ENCODE results near the gene NRIP3. TPM values are rescaled to one million over a fixed set of nuclear protein-coding genes. Genes with fewer than 3 reads are reported as not detected.
"Not testable (repeated sequence)": the region's sequence is repeated elsewhere in the genome, so short reads cannot be mapped to it uniquely, and the experiment has no call there.

Gene NRIP3
- total RNA-seq, 2 donors from 2014 or later = 0.95 to 1.2 TPM

- Histone ChIP-seq H3K9me3 (ENCODE audit: control insufficient read depth, low read length) (no peaks in the 10 kb centered on the region), H3K27me3 (ENCODE audit: control insufficient read depth, insufficient read depth, low read length, poor library complexity, severe bottlenecking) (no peaks in the 10 kb centered on the region), H3K27ac (ENCODE audit: low read depth, low read length) (no peak overlapping the region), H3K36me3 (ENCODE audit: control insufficient read depth, insufficient read depth, low read length) (no peaks in the 10 kb centered on the region), H3K4me3 (ENCODE audit: low read length) (no peak overlapping the region), H3K9ac (ENCODE audit: extremely low read depth, low read length, poor library complexity, severe bottlenecking) (no peak overlapping the region), H3K4me1 (ENCODE audit: control insufficient read depth, insufficient read depth, low read length) (peaks cover 8% of the 10 kb centered on the region)
- DNase-seq = no peak
- no peak for TF ChIP-seq CTCF (conservative IDR thresholded peaks at IDR 0.05)
- Mint-ChIP-seq H3K36me3 (ENCODE audit: low read depth) (no peaks in the 10 kb centered on the region), H3K4me1 (peaks cover 10% of the 10 kb centered on the region), H3K9me3 (no peaks in the 10 kb centered on the region), H3K27ac (no peak overlapping the region), H3K27me3 (ENCODE audit: insufficient read depth) (peaks cover 3% of the 10 kb centered on the region), H3K4me3 (no peak overlapping the region)
- WGBS, 2 experiments (ENCODE audit: insufficient coverage in 1 of 2, insufficient read length in 1 of 2) = 83 to 88% methylated on average over 1 of the region's 1 CpG
Observed at GRCh38 chr11:8989453-8989852, 14.3 kb downstream of the NRIP3 start.

GRCh38 chr11:8988329-8989234 lies 15.2 kb downstream of the NRIP3 start:
- Mint-ChIP-seq H3K27ac (no peak overlapping the region), H3K4me3 (no peak overlapping the region), H3K27me3 (ENCODE audit: insufficient read depth) (peaks cover 3% of the 10 kb centered on the region), H3K4me1 (peaks cover 10% of the 10 kb centered on the region), H3K9me3 (no peaks in the 10 kb centered on the region), H3K36me3 (ENCODE audit: low read depth) (no peaks in the 10 kb centered on the region)
- no peaks in the 10 kb centered on the region for H3K36me3 ChIP-seq (ENCODE audit: control insufficient read depth, insufficient read depth, low read length)
- TF ChIP-seq CTCF (conservative IDR thresholded peaks at IDR 0.05) = no peak
- H3K27me3 ChIP-seq (ENCODE audit: control insufficient read depth, insufficient read depth, low read length, poor library complexity, severe bottlenecking) = no peaks in the 10 kb centered on the region
- no peak for DNase-seq
- H3K4me3 ChIP-seq (ENCODE audit: low read length) = no peak overlapping the region
- no peak overlapping the region for H3K9ac ChIP-seq (ENCODE audit: extremely low read depth, low read length, poor library complexity, severe bottlenecking)
- no peaks in the 10 kb centered on the region for H3K9me3 ChIP-seq (ENCODE audit: control insufficient read depth, low read length)
- peaks cover 8% of the 10 kb centered on the region for H3K4me1 ChIP-seq (ENCODE audit: control insufficient read depth, insufficient read depth, low read length)
- WGBS, 2 experiments (ENCODE audit: insufficient coverage in 1 of 2, insufficient read length in 1 of 2) = 90 to 95% methylated on average over 2 to 3 of the region's 3 CpGs
- H3K27ac ChIP-seq (ENCODE audit: low read depth, low read length) = no peak overlapping the region

GRCh38 chr11:8987446-8987845 lies 16.4 kb downstream of the NRIP3 start:
- no peak overlapping the region for H3K9ac ChIP-seq (ENCODE audit: extremely low read depth, low read length, poor library complexity, severe bottlenecking)
- peaks cover 9% of the 10 kb centered on the region for H3K4me1 Mint-ChIP-seq
- H3K4me3 Mint-ChIP-seq = no peak overlapping the region
- no peak overlapping the region for H3K27ac Mint-ChIP-seq
- H3K4me1 ChIP-seq (ENCODE audit: control insufficient read depth, insufficient read depth, low read length) = peaks cover 8% of the 10 kb centered on the region
- no peak for TF ChIP-seq CTCF (conservative IDR thresholded peaks at IDR 0.05)
- H3K9me3 ChIP-seq (ENCODE audit: control insufficient read depth, low read length) = no peaks in the 10 kb centered on the region
- H3K36me3 ChIP-seq (ENCODE audit: control insufficient read depth, insufficient read depth, low read length) = no peaks in the 10 kb centered on the region
- no peaks in the 10 kb centered on the region for H3K9me3 Mint-ChIP-seq
- no peak overlapping the region for H3K27ac ChIP-seq (ENCODE audit: low read depth, low read length)
- H3K27me3 Mint-ChIP-seq (ENCODE audit: insufficient read depth) = peaks cover 3% of the 10 kb centered on the region
- WGBS, 2 experiments (ENCODE audit: insufficient coverage in 1 of 2, insufficient read length in 1 of 2) = 86% methylated on average over 2 of the region's 2 CpGs; no CpG with 5 or more reads in 1 of the 2 experiments
- H3K4me3 ChIP-seq (ENCODE audit: low read length) = no peak overlapping the region
- no peaks in the 10 kb centered on the region for H3K36me3 Mint-ChIP-seq (ENCODE audit: low read depth)
- no peaks in the 10 kb centered on the region for H3K27me3 ChIP-seq (ENCODE audit: control insufficient read depth, insufficient read depth, low read length, poor library complexity, severe bottlenecking)
- DNase-seq = no peak

GRCh38 chr11:8986772-8987171 lies 17.0 kb downstream of the NRIP3 start:
- not testable (repeated sequence) for H3K4me1 ChIP-seq (ENCODE audit: control insufficient read depth, insufficient read depth, low read length); H3K27me3 ChIP-seq (ENCODE audit: control insufficient read depth, insufficient read depth, low read length, poor library complexity, severe bottlenecking); H3K36me3 ChIP-seq (ENCODE audit: control insufficient read depth, insufficient read depth, low read length); H3K4me3 Mint-ChIP-seq; H3K27me3 Mint-ChIP-seq (ENCODE audit: insufficient read depth); H3K9me3 ChIP-seq (ENCODE audit: control insufficient read depth, low read length); H3K9me3 Mint-ChIP-seq; H3K36me3 Mint-ChIP-seq (ENCODE audit: low read depth); H3K9ac ChIP-seq (ENCODE audit: extremely low read depth, low read length, poor library complexity, severe bottlenecking); H3K4me3 ChIP-seq (ENCODE audit: low read length); H3K4me1 Mint-ChIP-seq; H3K27ac Mint-ChIP-seq; DNase-seq; H3K27ac ChIP-seq (ENCODE audit: low read depth, low read length)
- 90 to 94% methylated on average over 6 of the region's 6 CpGs for WGBS, 2 experiments (ENCODE audit: insufficient coverage in 1 of 2, insufficient read length in 1 of 2)
